GM12874 (cell line): ENCODE results near the gene GINS1.

Source experiments
- TF ChIP-seq, protein P1 (sequence below): IDR thresholded peaks from 2 replicates; pipeline ENCODE4 v1.5.1; 2011; ENCODE audit warnings: low read depth, mild to moderate bottlenecking, control low read depth, low read length, moderate library complexity; ENCODE audit not compliant: insufficient read depth

Gene GINS1

DNA sequence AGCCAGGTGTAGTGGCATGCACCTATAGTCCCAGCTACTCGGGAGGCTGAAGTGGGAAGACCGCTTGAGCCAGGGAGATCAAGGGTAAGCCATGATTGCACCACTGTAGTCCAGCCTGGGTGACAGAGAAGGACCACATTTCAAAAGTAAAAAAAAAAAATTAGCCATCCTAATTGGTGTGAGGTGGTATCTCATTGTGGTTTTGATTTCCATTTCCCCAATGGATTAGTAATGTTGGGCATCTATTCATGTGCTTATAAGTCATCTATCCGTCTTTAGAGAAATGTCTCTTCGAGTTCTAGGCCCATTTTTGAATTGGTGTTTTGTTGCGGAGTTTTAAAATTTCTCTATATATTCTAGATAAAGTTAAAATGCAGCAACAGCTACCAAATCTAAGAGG lies 38.5 kb upstream of the GINS1 start:
- TF ChIP-seq, protein P1, sequence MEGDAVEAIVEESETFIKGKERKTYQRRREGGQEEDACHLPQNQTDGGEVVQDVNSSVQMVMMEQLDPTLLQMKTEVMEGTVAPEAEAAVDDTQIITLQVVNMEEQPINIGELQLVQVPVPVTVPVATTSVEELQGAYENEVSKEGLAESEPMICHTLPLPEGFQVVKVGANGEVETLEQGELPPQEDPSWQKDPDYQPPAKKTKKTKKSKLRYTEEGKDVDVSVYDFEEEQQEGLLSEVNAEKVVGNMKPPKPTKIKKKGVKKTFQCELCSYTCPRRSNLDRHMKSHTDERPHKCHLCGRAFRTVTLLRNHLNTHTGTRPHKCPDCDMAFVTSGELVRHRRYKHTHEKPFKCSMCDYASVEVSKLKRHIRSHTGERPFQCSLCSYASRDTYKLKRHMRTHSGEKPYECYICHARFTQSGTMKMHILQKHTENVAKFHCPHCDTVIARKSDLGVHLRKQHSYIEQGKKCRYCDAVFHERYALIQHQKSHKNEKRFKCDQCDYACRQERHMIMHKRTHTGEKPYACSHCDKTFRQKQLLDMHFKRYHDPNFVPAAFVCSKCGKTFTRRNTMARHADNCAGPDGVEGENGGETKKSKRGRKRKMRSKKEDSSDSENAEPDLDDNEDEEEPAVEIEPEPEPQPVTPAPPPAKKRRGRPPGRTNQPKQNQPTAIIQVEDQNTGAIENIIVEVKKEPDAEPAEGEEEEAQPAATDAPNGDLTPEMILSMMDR: no peak

- TF ChIP-seq, protein P1: no peak
Observed at GRCh38 chr20:25369529-25369928, 37.9 kb upstream of the GINS1 start.

GRCh38 chr20:25369971-25370370 lies 37.5 kb upstream of the GINS1 start:
- TF ChIP-seq, protein P1: no peak

DNA sequence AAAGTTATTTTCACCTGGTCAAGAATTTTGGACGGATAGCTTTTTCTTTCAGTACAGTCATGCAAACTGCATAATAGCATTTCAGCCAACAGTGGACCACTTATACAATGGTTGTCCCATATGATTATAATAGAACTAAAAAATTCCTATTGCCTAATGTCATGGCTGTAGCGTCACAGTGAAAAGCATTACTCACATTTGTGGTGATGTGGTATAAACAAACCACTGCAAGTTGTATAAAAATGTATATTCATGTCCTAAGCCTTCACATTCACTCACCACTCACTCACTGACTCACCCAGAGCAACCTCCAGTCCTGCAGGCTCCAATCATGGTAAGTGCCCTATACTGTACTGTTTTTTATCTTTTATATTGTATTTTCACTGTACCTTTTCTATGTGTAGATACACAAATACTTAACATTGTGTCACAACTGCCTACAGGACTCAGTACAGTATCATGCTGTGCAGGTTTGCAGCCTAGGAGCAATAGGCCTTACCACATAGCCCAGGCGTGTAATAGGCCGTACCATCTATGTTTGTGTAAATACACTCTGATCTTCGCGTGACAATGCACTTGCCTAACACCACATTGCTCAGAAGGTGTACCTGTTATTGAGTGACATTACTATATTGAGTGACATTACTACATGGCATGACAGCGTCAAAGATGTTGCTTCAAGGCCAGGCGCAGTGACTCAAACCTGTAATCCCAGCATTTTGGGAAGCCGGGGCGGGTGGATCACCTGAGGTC lies 34.7 kb upstream of the GINS1 start:
- TF ChIP-seq, protein P1: no peak

- TF ChIP-seq, protein P1: no peak
Observed at GRCh38 chr20:25374842-25375241, 32.6 kb upstream of the GINS1 start.

GRCh38 chr20:25376236-25376635 lies 31.2 kb upstream of the GINS1 start:
- TF ChIP-seq, protein P1: no peak

- TF ChIP-seq, protein P1: no peak
Observed at GRCh38 chr20:25376886-25377285, 30.6 kb upstream of the GINS1 start.
